Kidney (tissue), 14 donors: ENCODE results near the gene PLXNA2. TPM values are rescaled to one million over a fixed set of nuclear protein-coding genes. Genes with fewer than 3 reads are reported as not detected.

ENCODE experiments used
- DNase-seq, 5 donors: peaks; one replicate each; pipeline ENCODE4 v3.0.0-alpha.2; 2013 to 2020
- FAIRE-seq: peaks from 2 replicates; lab custom pipeline; 2012; peaks lifted over from hg19 to GRCh38; lab: Jason Lieb, UNC
- H3K27ac ChIP-seq, 2 donors: one replicate each; pipeline ENCODE4 v1.7.0; 2013; ENCODE audit warnings: low read depth in 2 of 2, low read length in 2 of 2, inconsistent platforms in 1 of 2
- H3K27me3 ChIP-seq: one replicate; pipeline ENCODE4 v1.7.1; 2013; ENCODE audit warnings: low read length, inconsistent platforms; ENCODE audit not compliant: control insufficient read depth, insufficient read depth
- H3K36me3 ChIP-seq, 3 donors: one replicate each; pipeline versions ENCODE4 v1.7.0 to v1.7.1; 2013; ENCODE audit warnings: low read length in 3 of 3, control low read depth in 1 of 3, inconsistent platforms in 1 of 3; ENCODE audit not compliant: insufficient read depth in 3 of 3, control insufficient read depth in 2 of 3
- H3K4me1 ChIP-seq, 3 donors: one replicate each; pipeline versions ENCODE4 v1.7.0 to v1.7.1; 2013; ENCODE audit warnings: low read length in 3 of 3, inconsistent platforms in 1 of 3, low read depth in 1 of 3; ENCODE audit not compliant: control insufficient read depth in 2 of 3, insufficient read depth in 2 of 3
- H3K4me3 ChIP-seq, 3 donors: one replicate each; pipeline versions ENCODE4 v1.7.0 to v1.8.1; 2013; ENCODE audit warnings: low read length in 3 of 3, control low read depth in 1 of 3, inconsistent platforms in 1 of 3
- H3K9ac ChIP-seq, 3 donors: one replicate each; pipeline versions ENCODE4 v1.7.0 to v1.7.1; 2013; ENCODE audit warnings: low read length in 3 of 3, control low read depth in 1 of 3, inconsistent platforms in 1 of 3
- H3K9me3 ChIP-seq, 3 donors: one replicate each; pipeline versions ENCODE4 v1.7.0 to v1.7.1; 2013; ENCODE audit warnings: low read length in 3 of 3, control low read depth in 1 of 3, inconsistent platforms in 1 of 3; ENCODE audit not compliant: control insufficient read depth in 2 of 3, insufficient read depth in 1 of 3
- intact Hi-C: fragments of 100-400 bp; cut with DNase I; formaldehyde crosslinking; loops from one replicate; pipeline ENCODE4 v1.11.1; 2022
- polyA plus RNA-seq: library from polyadenylated mRNA; stranded (reverse); fragments of 350-450 nt; fragmentation: Illumina TruSeq; extraction: RNeasy Lipid Tissue Mini Kit (QIAGEN cat#74804); gene quantifications from one replicate; pipeline ENCODE4 v1.2.3, GENCODE V29; 2014; ENCODE audit warnings: low read depth, low replicate concordance; ENCODE audit not compliant: insufficient read depth
- total RNA-seq: library from RNA; stranded (reverse); fragmentation: NEBNext Ultra II Directional; extraction: Animal tissue kit (Norgen Biotek cat#: 25700); gene quantifications from one replicate; pipeline ENCODE4 v1.2.1, GENCODE V29; 2021
- TF ChIP-seq, protein P1 (sequence below): IDR thresholded peaks from 3 replicates; pipeline ENCODE4 v1.5.1; 2012; ENCODE audit warnings: mild to moderate bottlenecking, moderate library complexity, borderline replicate concordance; ENCODE audit not compliant: insufficient read depth; ENCODE audit errors: extremely low read depth
- donor health status: control.
- donor health status: control.
- donor health status: control.
- donor health status: control.
- donor health status: control.
- donor health status: DM: yes; HTN: yes; CAD: no.
- donor health status: Normal renal cell carcinoma (clear cell type).

Gene PLXNA2
- total and polyA plus RNA-seq, 2 donors from 2014 or later: 2.4 to 27.9 TPM

DNA sequence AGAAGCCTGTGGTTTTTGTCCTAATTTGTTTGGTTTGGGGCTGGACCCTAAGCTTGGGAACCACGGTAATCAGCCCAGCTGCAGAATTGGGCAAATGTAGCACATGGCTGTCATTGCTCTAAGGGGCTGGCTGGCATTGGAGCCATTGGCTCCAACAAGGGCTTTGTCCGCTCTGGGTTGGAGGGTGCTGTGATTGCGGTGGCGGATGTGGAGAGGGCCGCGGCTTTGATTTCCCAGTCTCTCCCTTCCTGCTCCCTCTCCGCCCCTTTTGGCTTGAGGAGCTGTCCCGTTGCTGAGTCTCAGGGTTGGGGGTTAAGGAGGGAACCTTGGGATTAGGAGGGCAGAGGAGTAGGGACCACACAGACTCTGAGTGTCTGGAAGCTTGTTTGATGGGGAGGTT lies 241.5 kb downstream of the PLXNA2 start:
- Histone ChIP-seq H3K9me3 (peaks cover 0 to 6% (median 0%) of the 10 kb centered on the region in 3 donors), H3K4me3 (no peak overlapping the region), H3K36me3 (no peaks in the 10 kb centered on the region), H3K4me1 (no peaks in the 10 kb centered on the region), H3K27ac (no peak overlapping the region), H3K27me3 (no peaks in the 10 kb centered on the region), H3K9ac (no peak overlapping the region)
- intact Hi-C loops: no loop called here
- FAIRE-seq: no peak
- TF ChIP-seq, protein P1, sequence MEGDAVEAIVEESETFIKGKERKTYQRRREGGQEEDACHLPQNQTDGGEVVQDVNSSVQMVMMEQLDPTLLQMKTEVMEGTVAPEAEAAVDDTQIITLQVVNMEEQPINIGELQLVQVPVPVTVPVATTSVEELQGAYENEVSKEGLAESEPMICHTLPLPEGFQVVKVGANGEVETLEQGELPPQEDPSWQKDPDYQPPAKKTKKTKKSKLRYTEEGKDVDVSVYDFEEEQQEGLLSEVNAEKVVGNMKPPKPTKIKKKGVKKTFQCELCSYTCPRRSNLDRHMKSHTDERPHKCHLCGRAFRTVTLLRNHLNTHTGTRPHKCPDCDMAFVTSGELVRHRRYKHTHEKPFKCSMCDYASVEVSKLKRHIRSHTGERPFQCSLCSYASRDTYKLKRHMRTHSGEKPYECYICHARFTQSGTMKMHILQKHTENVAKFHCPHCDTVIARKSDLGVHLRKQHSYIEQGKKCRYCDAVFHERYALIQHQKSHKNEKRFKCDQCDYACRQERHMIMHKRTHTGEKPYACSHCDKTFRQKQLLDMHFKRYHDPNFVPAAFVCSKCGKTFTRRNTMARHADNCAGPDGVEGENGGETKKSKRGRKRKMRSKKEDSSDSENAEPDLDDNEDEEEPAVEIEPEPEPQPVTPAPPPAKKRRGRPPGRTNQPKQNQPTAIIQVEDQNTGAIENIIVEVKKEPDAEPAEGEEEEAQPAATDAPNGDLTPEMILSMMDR: no peak
- DNase-seq: no peak

GRCh38 chr1:208002078-208002477 lies 242.1 kb downstream of the PLXNA2 start:
- no peaks in the 10 kb centered on the region for H3K4me1 ChIP-seq
- no peak overlapping the region for H3K9ac ChIP-seq
- no peak overlapping the region for H3K4me3 ChIP-seq
- DNase-seq (no peak), FAIRE-seq (no peak)
- peaks cover 0 to 6% (median 0%) of the 10 kb centered on the region in 3 donors for H3K9me3 ChIP-seq
- H3K36me3 ChIP-seq: no peaks in the 10 kb centered on the region
- H3K27ac ChIP-seq: no peak overlapping the region
- H3K27me3 ChIP-seq: no peaks in the 10 kb centered on the region
- intact Hi-C loops: no loop called here
- TF ChIP-seq, protein P1: no peak

- Histone ChIP-seq H3K36me3 (no peaks in the 10 kb centered on the region), H3K27ac (no peak overlapping the region), H3K4me1 (no peaks in the 10 kb centered on the region), H3K27me3 (no peaks in the 10 kb centered on the region), H3K9ac (no peak overlapping the region), H3K9me3 (no peaks in the 10 kb centered on the region), H3K4me3 (no peak overlapping the region)
- TF ChIP-seq, protein P1: no peak
- intact Hi-C loops: no loop called here
- DNase-seq (no peak), FAIRE-seq (no peak)
These were observed 243.7 kb downstream of the PLXNA2 start for GRCh38 chr1:208000504-208000903.

GRCh38 chr1:207999972-208000371 lies 244.2 kb downstream of the PLXNA2 start:
- FAIRE-seq: no peak
- no peak for DNase-seq
- H3K4me3 ChIP-seq: no peak overlapping the region
- TF ChIP-seq, protein P1: no peak
- intact Hi-C loops: no loop called here
- H3K9me3 ChIP-seq: no peaks in the 10 kb centered on the region
- no peaks in the 10 kb centered on the region for H3K27me3 ChIP-seq
- no peak overlapping the region for H3K9ac ChIP-seq
- no peak overlapping the region for H3K27ac ChIP-seq
- H3K36me3 ChIP-seq: no peaks in the 10 kb centered on the region
- no peaks in the 10 kb centered on the region for H3K4me1 ChIP-seq
